GM12878 (cell line): ENCODE data around the gene KCNQ1. TPM values are rescaled to one million over a fixed set of nuclear protein-coding genes. Genes with fewer than 3 reads are reported as not detected.

Experiments used
- ATAC-seq: fragments of 200-7000 bp; cut with Tn5 transposase; 3 replicates; pipeline ENCODE4 v1.9.1; 2020; ENCODE audit warnings: mild to moderate bottlenecking, moderate library complexity
- BruUV-seq: library from RNA; stranded (reverse); fragments of 400-500 nt; replicated peaks from 2 replicates; lab custom pipeline; 2021; lab: Mats Ljungman, UMichigan
- CTCF ChIA-PET: fragments of 300-600 bp; sonication (Branson Sonifier 250); formaldehyde crosslinking; extraction: SDS; loops from one replicate; lab custom pipeline; 2021; ENCODE audit warnings: inconsistent platforms; lab: Yijun Ruan, JAX
- POLR2A ChIA-PET: fragments of 350-600 bp; formaldehyde crosslinking; extraction: SDS; loops from one replicate; lab custom pipeline; 2021; ENCODE audit warnings: inconsistent platforms; lab: Charles Lee
- RAD21 ChIA-PET: fragments of 300-600 bp; sonication (Branson Sonifier 250); formaldehyde crosslinking; loops from one replicate; lab custom pipeline; 2023; ENCODE audit warnings: antibody characterized with exemption; ENCODE audit not compliant: unreplicated experiment; lab: Charles Lee
- SMC1A ChIA-PET: fragments of 300-600 bp; sonication (Branson Sonifier 250); formaldehyde crosslinking; loops from one replicate; lab custom pipeline; 2023; ENCODE audit not compliant: unreplicated experiment, uncharacterized antibody; lab: Charles Lee
- DNase-seq: peaks from one replicate; pipeline ENCODE4 v3.0.0-alpha.2; 2011; ENCODE audit warnings: low read depth, low spot score
- FAIRE-seq: peaks from 3 replicates; lab custom pipeline; 2011; peaks lifted over from hg19 to GRCh38; lab: Jason Lieb, UNC
- H2AFZ ChIP-seq: 2 replicates; pipeline ENCODE4 v1.6.0; 2011; ENCODE audit warnings: low read depth, low read length, control low read depth; ENCODE audit not compliant: control insufficient read depth
- H3K27ac ChIP-seq: 2 replicates; pipeline ENCODE4 v1.5.1; 2011; ENCODE audit warnings: control low read depth; ENCODE audit not compliant: control insufficient read depth, insufficient read depth
- H3K27me3 ChIP-seq, 2 experiments: replicated peaks in 1 of 2; 2 replicates each; pipeline versions ENCODE4 v1.6.0 to v1.6.1; 2011; ENCODE audit warnings: low read length in 1 of 2; ENCODE audit not compliant: control insufficient read depth in 2 of 2, insufficient read depth in 2 of 2
- H3K36me3 ChIP-seq, 2 experiments: 2 replicates each; pipeline ENCODE4 v1.5.1; 2011; ENCODE audit warnings: low read length in 1 of 2; ENCODE audit not compliant: control insufficient read depth in 2 of 2, insufficient read depth in 2 of 2
- H3K4me1 ChIP-seq: 2 replicates; pipeline ENCODE4 v1.6.1; 2011; ENCODE audit warnings: mild to moderate bottlenecking, low read length, moderate library complexity, mixed read lengths; ENCODE audit not compliant: control insufficient read depth, insufficient read depth
- H3K4me2 ChIP-seq: 2 replicates; pipeline ENCODE4 v1.6.0; 2011; ENCODE audit warnings: control low read depth; ENCODE audit not compliant: control insufficient read depth, insufficient read depth
- H3K4me3 ChIP-seq: fragments of 200-600 bp; sonication (generic); 2 replicates; pipeline ENCODE4 v1.5.1; 2016
- H3K79me2 ChIP-seq: 2 replicates; pipeline ENCODE4 v1.6.0; 2011; ENCODE audit warnings: low read length; ENCODE audit not compliant: control insufficient read depth, insufficient read depth
- H3K9ac ChIP-seq: 2 replicates; pipeline ENCODE4 v1.8.0; 2011; ENCODE audit warnings: low read length, control low read depth, mixed read lengths; ENCODE audit not compliant: control insufficient read depth, insufficient read depth
- H3K9me3 ChIP-seq: replicated peaks from 3 replicates; pipeline ENCODE4 v1.5.1; 2011; ENCODE audit warnings: mild to moderate bottlenecking, low read length; ENCODE audit not compliant: control insufficient read depth, insufficient read depth
- H4K20me1 ChIP-seq: 2 replicates; pipeline ENCODE4 v1.6.0; 2011; ENCODE audit not compliant: control insufficient read depth, insufficient read depth
- JUND ChIP-seq: IDR thresholded peaks from 2 replicates; pipeline ENCODE4 v1.6.1; 2012; ENCODE audit warnings: low read depth, mild to moderate bottlenecking, low read length, improper control_type of control experiment, moderate library complexity
- NFXL1 ChIP-seq: fragments of 450-650 bp; IDR thresholded peaks from 2 replicates; pipeline ENCODE4 v1.6.1; 2017; ENCODE audit warnings: antibody characterized with exemption, mild to moderate bottlenecking, borderline replicate concordance
- NRF1 ChIP-seq: conservative IDR thresholded peaks from 2 replicates; pipeline ENCODE4 v1.6.1; 2011; ENCODE audit warnings: mild to moderate bottlenecking, low read depth, low read length, improper control_type of control experiment
- RFX5 ChIP-seq: IDR thresholded peaks from 2 replicates; pipeline ENCODE4 v1.6.1; 2011; ENCODE audit warnings: low read depth, low read length, improper control_type of control experiment
- SREBF1 ChIP-seq: IDR thresholded peaks from 2 replicates; pipeline ENCODE4 v1.6.1; 2012; ENCODE audit warnings: mild to moderate bottlenecking, low read length
- TARDBP ChIP-seq: IDR thresholded peaks from 2 replicates; pipeline ENCODE4 v1.6.1; 2016; ENCODE audit warnings: borderline replicate concordance
- WGBS: methylation state at CpG from one replicate; pipeline ENCODE4 v1.1.6; 2016; ENCODE audit warnings: low lambda C conversion rate; ENCODE audit not compliant: insufficient replicate concordance, insufficient coverage; ENCODE audit errors: missing lambda C conversion rate; 5-methylcytosine and 5-hydroxymethylcytosine counted together
- in situ Hi-C: fragments of 300-500 bp; cut with MboI; formaldehyde crosslinking; loops from 9 replicates; pipeline ENCODE4 v1.14.3; 2018; ENCODE audit warnings: mixed read lengths
- intact Hi-C: fragments of 100-400 bp; cut with micrococcal nuclease; formaldehyde crosslinking; loops from one replicate; pipeline ENCODE4 v1.14.2; 2022; ENCODE audit not compliant: unreplicated experiment
- polyA plus RNA-seq, 11 experiments: library from polyadenylated mRNA; depleted of rRNA in 4 of 11; unstranded in 6 of 11; stranded (reverse) in 5 of 11; fragments of >200 nt; fragmentation: Nextera tagmentation in 4 of 11; fragmentation: Illumina TruSeq in 1 of 11; extraction: Ambion mirVana in 4 of 11; extraction: Trizol in 1 of 11; gene quantifications; 1 replicate in 1 of 11; 2 replicates in 10 of 11; pipeline versions ENCODE4 v1.2.1 to v1.2.3, GENCODE V29; 2011 to 2016; ENCODE audit warnings: inconsistent platforms in 2 of 11, missing spikeins in 2 of 11, low read depth in 1 of 11
- total RNA-seq, 4 experiments: library from RNA; depleted of rRNA in 3 of 4; stranded (reverse); fragments of >200 nt in 3 of 4; fragmentation: Illumina TruSeq in 1 of 4; extraction: Trizol in 1 of 4; gene quantifications; 2 replicates each; pipeline versions ENCODE4 v1.2.1 to v1.2.3, GENCODE V29; 2013 to 2021
- TF ChIP-seq, protein P1 (sequence below), 3 experiments: IDR thresholded peaks in 2 of 3; conservative IDR thresholded peaks in 1 of 3; 2 replicates each; pipeline ENCODE4 v1.5.1; 2011; ENCODE audit warnings: low read depth in 3 of 3, low read length in 3 of 3, mild to moderate bottlenecking in 3 of 3, control low read depth in 2 of 3, moderate library complexity in 2 of 3, inconsistent platforms in 1 of 3, mixed read lengths in 1 of 3; ENCODE audit not compliant: control insufficient read depth in 2 of 3, insufficient read depth in 1 of 3; ENCODE audit errors: extremely low read depth in 1 of 3
- TF ChIP-seq, protein P2 (sequence below): fragments of 450-650 bp; IDR thresholded peaks from 2 replicates; pipeline ENCODE4 v1.6.1; 2018; ENCODE audit warnings: borderline replicate concordance, mild to moderate bottlenecking; ENCODE audit not compliant: partially characterized antibody
- TF ChIP-seq, protein P3 (sequence below): fragments of 150-350 bp; IDR thresholded peaks from 2 replicates; pipeline ENCODE4 v1.6.1; 2016; ENCODE audit warnings: low read depth, low read length
- TF ChIP-seq, protein P4 (sequence below): fragments of 450-650 bp; conservative IDR thresholded peaks from 2 replicates; pipeline ENCODE4 v1.6.1; 2017; ENCODE audit warnings: mild to moderate bottlenecking, moderate library complexity

The KCNQ1 gene
- total and polyA plus RNA-seq, 10 of the 15 experiments (the other 5 are each of a cell fraction or from before 2014, with no cell fraction given): 0.03 to 0.15 (median 0.12) TPM; not detected in 7

DNA sequence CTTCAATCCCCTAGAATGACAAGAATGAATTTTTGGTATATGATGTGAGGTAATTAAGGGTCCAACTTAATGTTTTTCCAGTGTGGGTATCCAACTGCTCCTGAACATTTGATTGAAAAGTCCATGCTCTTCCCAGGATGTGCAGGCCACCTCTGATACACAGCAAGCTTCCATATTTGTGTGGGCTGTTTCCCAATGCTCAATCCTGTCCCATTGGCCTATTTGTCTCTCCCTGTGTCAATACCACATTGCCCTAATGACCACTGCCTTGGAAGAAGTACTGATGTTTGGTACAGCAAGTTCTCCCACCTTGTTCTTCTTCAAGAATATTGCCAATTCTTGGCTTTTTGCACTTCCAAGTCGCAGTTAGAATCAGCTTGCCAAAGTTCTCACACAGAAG lies 212.1 kb downstream of the KCNQ1 start (continued):
- TF ChIP-seq, protein P1, sequence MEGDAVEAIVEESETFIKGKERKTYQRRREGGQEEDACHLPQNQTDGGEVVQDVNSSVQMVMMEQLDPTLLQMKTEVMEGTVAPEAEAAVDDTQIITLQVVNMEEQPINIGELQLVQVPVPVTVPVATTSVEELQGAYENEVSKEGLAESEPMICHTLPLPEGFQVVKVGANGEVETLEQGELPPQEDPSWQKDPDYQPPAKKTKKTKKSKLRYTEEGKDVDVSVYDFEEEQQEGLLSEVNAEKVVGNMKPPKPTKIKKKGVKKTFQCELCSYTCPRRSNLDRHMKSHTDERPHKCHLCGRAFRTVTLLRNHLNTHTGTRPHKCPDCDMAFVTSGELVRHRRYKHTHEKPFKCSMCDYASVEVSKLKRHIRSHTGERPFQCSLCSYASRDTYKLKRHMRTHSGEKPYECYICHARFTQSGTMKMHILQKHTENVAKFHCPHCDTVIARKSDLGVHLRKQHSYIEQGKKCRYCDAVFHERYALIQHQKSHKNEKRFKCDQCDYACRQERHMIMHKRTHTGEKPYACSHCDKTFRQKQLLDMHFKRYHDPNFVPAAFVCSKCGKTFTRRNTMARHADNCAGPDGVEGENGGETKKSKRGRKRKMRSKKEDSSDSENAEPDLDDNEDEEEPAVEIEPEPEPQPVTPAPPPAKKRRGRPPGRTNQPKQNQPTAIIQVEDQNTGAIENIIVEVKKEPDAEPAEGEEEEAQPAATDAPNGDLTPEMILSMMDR (IDR thresholded peaks at IDR 0.05 in 2 of 3, conservative IDR thresholded peaks at IDR 0.05 in 1 of 3; ENCODE audit: control insufficient read depth in 2 of 3, extremely low read depth in 1 of 3, insufficient read depth in 1 of 3, low read depth in 3 of 3, low read length in 3 of 3): no peak
- TF ChIP-seq JUND (no peak), NFXL1 (no peak)
- TF ChIP-seq, protein P2, sequence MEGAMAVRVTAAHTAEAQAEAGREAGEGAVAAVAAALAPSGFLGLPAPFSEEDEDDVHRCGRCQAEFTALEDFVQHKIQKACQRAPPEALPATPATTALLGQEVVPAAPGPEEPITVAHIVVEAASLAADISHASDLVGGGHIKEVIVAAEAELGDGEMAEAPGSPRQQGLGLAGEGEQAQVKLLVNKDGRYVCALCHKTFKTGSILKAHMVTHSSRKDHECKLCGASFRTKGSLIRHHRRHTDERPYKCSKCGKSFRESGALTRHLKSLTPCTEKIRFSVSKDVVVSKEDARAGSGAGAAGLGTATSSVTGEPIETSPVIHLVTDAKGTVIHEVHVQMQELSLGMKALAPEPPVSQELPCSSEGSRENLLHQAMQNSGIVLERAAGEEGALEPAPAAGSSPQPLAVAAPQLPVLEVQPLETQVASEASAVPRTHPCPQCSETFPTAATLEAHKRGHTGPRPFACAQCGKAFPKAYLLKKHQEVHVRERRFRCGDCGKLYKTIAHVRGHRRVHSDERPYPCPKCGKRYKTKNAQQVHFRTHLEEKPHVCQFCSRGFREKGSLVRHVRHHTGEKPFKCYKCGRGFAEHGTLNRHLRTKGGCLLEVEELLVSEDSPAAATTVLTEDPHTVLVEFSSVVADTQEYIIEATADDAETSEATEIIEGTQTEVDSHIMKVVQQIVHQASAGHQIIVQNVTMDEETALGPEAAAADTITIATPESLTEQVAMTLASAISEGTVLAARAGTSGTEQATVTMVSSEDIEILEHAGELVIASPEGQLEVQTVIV: no peak

DNA sequence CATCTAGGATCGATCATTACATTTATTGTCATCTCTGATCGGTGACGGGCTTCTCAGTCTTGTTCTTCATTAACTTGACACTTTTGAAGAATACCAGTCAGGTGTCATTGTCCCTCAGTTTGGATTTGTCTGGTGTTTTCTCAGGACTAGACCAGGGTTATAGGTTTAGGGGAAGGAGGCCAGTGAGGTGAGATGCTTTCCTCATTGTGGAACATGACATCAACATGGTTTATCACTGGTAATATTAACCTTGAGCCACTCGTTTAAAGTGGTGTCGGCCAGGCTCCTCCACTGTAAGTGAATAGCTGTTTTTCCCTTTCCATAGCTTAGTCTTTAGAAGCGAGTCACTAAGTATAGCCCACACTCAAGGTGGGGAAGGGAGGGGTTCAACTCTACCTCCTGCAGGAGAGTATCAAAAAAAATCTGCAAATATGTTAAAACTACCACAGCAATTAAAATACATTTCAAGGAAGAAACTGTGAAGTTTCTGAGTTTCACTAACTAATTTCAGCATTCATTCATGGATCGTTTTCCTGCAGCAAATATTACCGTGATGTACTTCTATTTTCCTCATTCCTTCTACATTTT lies 213.0 kb downstream of the KCNQ1 start:
- ATAC-seq: no peak
- intact Hi-C loops: no loop called here
- Histone ChIP-seq H3K9me3 (peaks cover 9% of the 10 kb centered on the region; the same call in 2 of the 3 replicates), H3K9ac (no peak overlapping the region), H3K27ac (no peak overlapping the region), H3K27me3 (no peaks in the 10 kb centered on the region), H3K36me3 (no peaks in the 10 kb centered on the region), H2AFZ (no peak overlapping the region), H3K4me1 (no peaks in the 10 kb centered on the region), H4K20me1 (no peaks in the 10 kb centered on the region), H3K79me2 (no peaks in the 10 kb centered on the region), H3K4me3 (no peak overlapping the region), H3K4me2 (no peak overlapping the region)
- POLR2A ChIA-PET: no interaction called here
- no peak for DNase-seq
- CTCF ChIA-PET: no interaction called here
- RAD21 ChIA-PET: no interaction called here
- FAIRE-seq: no peak
- in situ Hi-C loops: no loop called here
- BruUV-seq: no TSS peak
- 72% methylated on average over 8 of the region's 8 CpGs for WGBS
- SMC1A ChIA-PET: no interaction called here
- TF ChIP-seq TARDBP (no peak), NRF1 (no peak), SREBF1 (no peak), RFX5 (no peak), NFXL1 (no peak)
- TF ChIP-seq, protein P3, sequence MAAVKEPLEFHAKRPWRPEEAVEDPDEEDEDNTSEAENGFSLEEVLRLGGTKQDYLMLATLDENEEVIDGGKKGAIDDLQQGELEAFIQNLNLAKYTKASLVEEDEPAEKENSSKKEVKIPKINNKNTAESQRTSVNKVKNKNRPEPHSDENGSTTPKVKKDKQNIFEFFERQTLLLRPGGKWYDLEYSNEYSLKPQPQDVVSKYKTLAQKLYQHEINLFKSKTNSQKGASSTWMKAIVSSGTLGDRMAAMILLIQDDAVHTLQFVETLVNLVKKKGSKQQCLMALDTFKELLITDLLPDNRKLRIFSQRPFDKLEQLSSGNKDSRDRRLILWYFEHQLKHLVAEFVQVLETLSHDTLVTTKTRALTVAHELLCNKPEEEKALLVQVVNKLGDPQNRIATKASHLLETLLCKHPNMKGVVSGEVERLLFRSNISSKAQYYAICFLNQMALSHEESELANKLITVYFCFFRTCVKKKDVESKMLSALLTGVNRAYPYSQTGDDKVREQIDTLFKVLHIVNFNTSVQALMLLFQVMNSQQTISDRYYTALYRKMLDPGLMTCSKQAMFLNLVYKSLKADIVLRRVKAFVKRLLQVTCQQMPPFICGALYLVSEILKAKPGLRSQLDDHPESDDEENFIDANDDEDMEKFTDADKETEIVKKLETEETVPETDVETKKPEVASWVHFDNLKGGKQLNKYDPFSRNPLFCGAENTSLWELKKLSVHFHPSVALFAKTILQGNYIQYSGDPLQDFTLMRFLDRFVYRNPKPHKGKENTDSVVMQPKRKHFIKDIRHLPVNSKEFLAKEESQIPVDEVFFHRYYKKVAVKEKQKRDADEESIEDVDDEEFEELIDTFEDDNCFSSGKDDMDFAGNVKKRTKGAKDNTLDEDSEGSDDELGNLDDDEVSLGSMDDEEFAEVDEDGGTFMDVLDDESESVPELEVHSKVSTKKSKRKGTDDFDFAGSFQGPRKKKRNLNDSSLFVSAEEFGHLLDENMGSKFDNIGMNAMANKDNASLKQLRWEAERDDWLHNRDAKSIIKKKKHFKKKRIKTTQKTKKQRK: no peak
- TF ChIP-seq, protein P4, sequence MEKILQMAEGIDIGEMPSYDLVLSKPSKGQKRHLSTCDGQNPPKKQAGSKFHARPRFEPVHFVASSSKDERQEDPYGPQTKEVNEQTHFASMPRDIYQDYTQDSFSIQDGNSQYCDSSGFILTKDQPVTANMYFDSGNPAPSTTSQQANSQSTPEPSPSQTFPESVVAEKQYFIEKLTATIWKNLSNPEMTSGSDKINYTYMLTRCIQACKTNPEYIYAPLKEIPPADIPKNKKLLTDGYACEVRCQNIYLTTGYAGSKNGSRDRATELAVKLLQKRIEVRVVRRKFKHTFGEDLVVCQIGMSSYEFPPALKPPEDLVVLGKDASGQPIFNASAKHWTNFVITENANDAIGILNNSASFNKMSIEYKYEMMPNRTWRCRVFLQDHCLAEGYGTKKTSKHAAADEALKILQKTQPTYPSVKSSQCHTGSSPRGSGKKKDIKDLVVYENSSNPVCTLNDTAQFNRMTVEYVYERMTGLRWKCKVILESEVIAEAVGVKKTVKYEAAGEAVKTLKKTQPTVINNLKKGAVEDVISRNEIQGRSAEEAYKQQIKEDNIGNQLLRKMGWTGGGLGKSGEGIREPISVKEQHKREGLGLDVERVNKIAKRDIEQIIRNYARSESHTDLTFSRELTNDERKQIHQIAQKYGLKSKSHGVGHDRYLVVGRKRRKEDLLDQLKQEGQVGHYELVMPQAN: no peak
